ENCODE results near the gene CERCAM. TPM values are rescaled to one million over a fixed set of nuclear protein-coding genes. Genes with fewer than 3 reads are reported as not detected.

The CERCAM gene
- 10 to 100 TPM in 1 of 4 donors, 1 to 10 TPM in 3; 4.5 to 19.7 (median 7.8) TPM for total RNA-seq

GRCh38 chr9:128420651-128421481 is at the start of gene CERCAM:
Gene CERCAM (plus strand): TSS chr9:128420857. CDS start chr9:128420878, 21 bp downstream.
- in situ Hi-C loops (cut with MboI; ENCODE audit: low pct_ligation_motif_present in 1 of 4, low pct_unique_long_range_greater_than_20kb in 1 of 4, low sequenced_read_pairs in 3 of 4) (no loop called here), intact Hi-C loops (cut with DNase I; ENCODE audit: low total_unique reads) (no loop called here)
- no peaks in the 10 kb centered on the region for H3K36me3 ChIP-seq
- peak within 1 kb of the TSS; percentile 71 to 95 (median 86) for H3K27ac ChIP-seq
- peaks cover 8 to 24% (median 16%) of the 10 kb centered on the region in 4 donors for H3K4me1 ChIP-seq
- WGBS, 2 donors (ENCODE audit: low coverage in 1 of 2): 4% methylated on average over 16 of the region's 59 CpGs; no CpG with 5 or more reads in 1 of the 2 donors
- peak within 1 kb of the TSS; percentile 52 to 91 (median 84) for H3K4me3 ChIP-seq
- H3K27me3 ChIP-seq: peaks cover 52% of the 10 kb centered on the region
- no peaks in the 10 kb centered on the region for H3K9me3 ChIP-seq
- no peak for TF ChIP-seq POLR2AphosphoS5 (IDR thresholded peaks at IDR 0.05)
- no peak for TF ChIP-seq POLR2A (IDR thresholded peaks at IDR 0.05)
- TF ChIP-seq EP300 (IDR thresholded peaks at IDR 0.05; ENCODE audit: low read depth): no peak
- no peak for TF ChIP-seq CTCF (IDR thresholded peaks at IDR 0.05)
- peak; percentile 65 for DNase-seq

- WGBS, 2 donors (ENCODE audit: low coverage in 1 of 2): 0% methylated on average over 3 to 10 of the region's 10 CpGs
- DNase-seq: no peak
- TF ChIP-seq POLR2AphosphoS5 (IDR thresholded peaks at IDR 0.05) (no peak), CTCF (IDR thresholded peaks at IDR 0.05) (peak in 2 of 5 experiments; percentile 9 to 13), POLR2A (IDR thresholded peaks at IDR 0.05) (no peak), EP300 (IDR thresholded peaks at IDR 0.05; ENCODE audit: low read depth) (no peak)
- H3K4me1 ChIP-seq: peaks cover 10 to 29% (median 20%) of the 10 kb centered on the region in 4 donors
- in situ Hi-C loops (cut with MboI; ENCODE audit: low pct_ligation_motif_present in 1 of 4, low pct_unique_long_range_greater_than_20kb in 1 of 4, low sequenced_read_pairs in 3 of 4) (no loop called here), intact Hi-C loops (cut with DNase I; ENCODE audit: low total_unique reads) (no loop called here)
- no peaks in the 10 kb centered on the region for H3K9me3 ChIP-seq
- no peaks in the 10 kb centered on the region for H3K36me3 ChIP-seq
- H3K27me3 ChIP-seq: no peaks in the 10 kb centered on the region
- peak overlapping the region; percentile 66 to 94 (median 78) for H3K4me3 ChIP-seq
- H3K27ac ChIP-seq: peak overlapping the region; percentile 86 to 98 (median 92)
Observed at GRCh38 chr9:128371630-128372117, 49.0 kb upstream of the CERCAM start.

- in situ Hi-C loops (cut with MboI; ENCODE audit: low pct_ligation_motif_present in 1 of 4, low pct_unique_long_range_greater_than_20kb in 1 of 4, low sequenced_read_pairs in 3 of 4) (no loop called here), intact Hi-C loops (cut with DNase I; ENCODE audit: low total_unique reads) (no loop called here)
- Histone ChIP-seq H3K27me3 (no peaks in the 10 kb centered on the region), H3K4me3 (peak overlapping the region in 3 of 4 donors; percentile 71 to 94 (median 85)), H3K4me1 (peaks cover 10 to 29% (median 20%) of the 10 kb centered on the region in 4 donors), H3K36me3 (no peaks in the 10 kb centered on the region), H3K9me3 (no peaks in the 10 kb centered on the region), H3K27ac (peak overlapping the region; percentile 86 to 98 (median 92))
- no peak for TF ChIP-seq EP300 (IDR thresholded peaks at IDR 0.05; ENCODE audit: low read depth)
- WGBS, 2 donors (ENCODE audit: low coverage in 1 of 2): 8 to 30% methylated on average over 1 to 4 of the region's 4 CpGs
- DNase-seq: no peak
Observed at GRCh38 chr9:128372188-128372641, 48.4 kb upstream of the CERCAM start.

- Histone ChIP-seq H3K4me3 (peak overlapping the region in 1 of 4 donors; percentile 94), H3K36me3 (peaks cover 0 to 3% (median 1%) of the 10 kb centered on the region in 4 donors), H3K4me1 (peaks cover 10 to 29% (median 20%) of the 10 kb centered on the region in 4 donors), H3K27ac (peak overlapping the region in 2 of 4 donors; percentile 91 to 98), H3K27me3 (no peaks in the 10 kb centered on the region), H3K9me3 (no peaks in the 10 kb centered on the region)
- DNase-seq: no peak
- in situ Hi-C loops (cut with MboI; ENCODE audit: low pct_ligation_motif_present in 1 of 4, low pct_unique_long_range_greater_than_20kb in 1 of 4, low sequenced_read_pairs in 3 of 4) (no loop called here), intact Hi-C loops (cut with DNase I; ENCODE audit: low total_unique reads) (no loop called here)
- TF ChIP-seq CTCF (IDR thresholded peaks at IDR 0.05) (no peak), POLR2AphosphoS5 (IDR thresholded peaks at IDR 0.05) (no peak), EP300 (IDR thresholded peaks at IDR 0.05; ENCODE audit: low read depth) (no peak), POLR2A (IDR thresholded peaks at IDR 0.05) (no peak)
- 80 to 90% methylated on average over 1 of the region's 1 CpG for WGBS, 2 donors (ENCODE audit: low coverage in 1 of 2)
Observed at GRCh38 chr9:128372784-128373183, 47.9 kb upstream of the CERCAM start.
